ENCODE measurements around the gene SLC1A7.

The SLC1A7 gene

GRCh38 chr1:53115403-53116306 is 26.8 kb downstream of the SLC1A7 start:
- TF ChIP-seq CTCF (IDR thresholded peaks at IDR 0.05; ENCODE audit: extremely low read depth, missing control alignments) = no peak
- DNase-seq (ENCODE audit: low spot score) = no peak

GRCh38 chr1:53114581-53115400 is 27.6 kb downstream of the SLC1A7 start:
- no peak for DNase-seq (ENCODE audit: low spot score)
- TF ChIP-seq CTCF (IDR thresholded peaks at IDR 0.05; ENCODE audit: extremely low read depth, missing control alignments) = no peak

GRCh38 chr1:53114090-53114489 is 28.3 kb downstream of the SLC1A7 start:
- no peak for DNase-seq (ENCODE audit: low spot score)
- no peak for TF ChIP-seq CTCF (IDR thresholded peaks at IDR 0.05; ENCODE audit: extremely low read depth, missing control alignments)

- DNase-seq (ENCODE audit: low spot score) = no peak
- no peak for TF ChIP-seq CTCF (IDR thresholded peaks at IDR 0.05; ENCODE audit: extremely low read depth, missing control alignments)
Observed at GRCh38 chr1:53112861-53113260, 29.6 kb downstream of the SLC1A7 start.

GRCh38 chr1:53112271-53112774 is 30.1 kb downstream of the SLC1A7 start:
- no peak for DNase-seq (ENCODE audit: low spot score)
- no peak for TF ChIP-seq CTCF (IDR thresholded peaks at IDR 0.05; ENCODE audit: extremely low read depth, missing control alignments)

GRCh38 chr1:53111693-53112092 is 30.7 kb downstream of the SLC1A7 start:
- DNase-seq (ENCODE audit: low spot score) = no peak
- no peak for TF ChIP-seq CTCF (IDR thresholded peaks at IDR 0.05; ENCODE audit: extremely low read depth, missing control alignments)

All from GM20000 (cell line).